Omental fat pad (tissue), 4 donors: ENCODE measurements around the gene REXO1. TPM values are rescaled to one million over a fixed set of nuclear protein-coding genes. Genes with fewer than 3 reads are reported as not detected.

ENCODE experiments used
- ATAC-seq: fragments of 150-250 bp; one replicate; pipeline ENCODE4 v1.9.1; 2016; ENCODE audit warnings: mild to moderate bottlenecking, moderate library complexity; ENCODE audit not compliant: low FRiP score
- DNase-seq: peaks from one replicate; pipeline ENCODE4 v3.0.0-alpha.2; 2019; ENCODE audit warnings: low spot score
- CTCF ChIP-seq, 3 donors: fragments of 450-650 bp; IDR thresholded peaks; one replicate each; pipeline ENCODE4 v1.5.1; 2016 to 2017; ENCODE audit warnings: antibody characterized with exemption in 3 of 3, mild to moderate bottlenecking in 3 of 3, moderate library complexity in 2 of 3
- total RNA-seq, 4 donors: library from RNA; depleted of rRNA; stranded (reverse); fragments of >200 nt; gene quantifications; one replicate each; pipeline ENCODE4 v1.1.0, GENCODE V29; 2016

REXO1 gene
- total RNA-seq, 4 donors from 2014 or later: 17.0 to 31.3 (median 19.6) TPM

- DNase-seq (no peak), ATAC-seq (no peak)
- no peak for TF ChIP-seq CTCF (IDR thresholded peaks at IDR 0.05)
Observed at GRCh38 chr19:1823539-1824251, 24.6 kb downstream of the REXO1 start.

- no peak for TF ChIP-seq CTCF (IDR thresholded peaks at IDR 0.05)
- ATAC-seq: no peak
- no peak for DNase-seq
Observed at GRCh38 chr19:1823020-1823419, 25.3 kb downstream of the REXO1 start.

GRCh38 chr19:1822210-1822609 lies 26.1 kb downstream of the REXO1 start:
- TF ChIP-seq CTCF (IDR thresholded peaks at IDR 0.05): no peak
- no peak for ATAC-seq
- DNase-seq: no peak

- ATAC-seq (no peak), DNase-seq (no peak)
- no peak for TF ChIP-seq CTCF (IDR thresholded peaks at IDR 0.05)
Observed at GRCh38 chr19:1819341-1820255, 28.7 kb downstream of the REXO1 start.

GRCh38 chr19:1818549-1819195 lies 29.6 kb downstream of the REXO1 start:
- no peak for TF ChIP-seq CTCF (IDR thresholded peaks at IDR 0.05)
- no peak for DNase-seq

GRCh38 chr19:1817553-1818179 lies 30.6 kb downstream of the REXO1 start:
- no peak for DNase-seq
- TF ChIP-seq CTCF (IDR thresholded peaks at IDR 0.05): no peak
- no peak for ATAC-seq

More at GRCh38 chr19:1818549-1819195, 29.6 kb downstream of the REXO1 start:
- no peak for ATAC-seq
